K562 treated with DMSO at 1 percent for 24 hours (cell line): ENCODE data around the gene OR2AT4. TPM values are rescaled to one million over a fixed set of nuclear protein-coding genes. Genes with fewer than 3 reads are reported as not detected.

Experiments used
- total RNA-seq: library from RNA; unstranded; fragments of 300-600 nt; gene quantifications from 2 replicates; pipeline ENCODE4 v1.2.3, GENCODE V29; 2022; ENCODE audit warnings: low read depth; ENCODE audit not compliant: insufficient read depth

The OR2AT4 gene
- 0.16 and 0.49 TPM in 2 replicates for total RNA-seq

GRCh38 chr11:75096456-75097172, at the start of gene OR2AT4:
Gene OR2AT4, minus strand, starts transcription at chr11:75096876.

Other genes with a start within 250 kb of the OR2AT4 start
- gene XRRA1, start 147.8 kb downstream of the OR2AT4 start, total RNA-seq: 24.9 and 27.1 TPM in 2 replicates
- gene SPCS2, start 147.6 kb downstream of the OR2AT4 start, total RNA-seq: 33.5 and 41.2 TPM in 2 replicates
- gene NEU3, start 107.9 kb downstream of the OR2AT4 start, total RNA-seq: 13.8 and 15.4 TPM in 2 replicates
- 14.8 and 19.7 TPM in 2 replicates for gene SLCO2B1, start 54.2 kb upstream of the OR2AT4 start, total RNA-seq
- 0.23 and 0.36 TPM in 2 replicates for gene TPBGL, start 143.9 kb upstream of the OR2AT4 start, total RNA-seq